Tibial artery (tissue), 4 donors: ENCODE data around the gene KMT2C.

Experiments
- DNase-seq, 2 donors: peaks; one replicate each; pipeline ENCODE4 v3.0.0-alpha.2; 2019
- H3K27ac ChIP-seq, 2 donors: fragments of 200-600 bp; sonication (generic) in 1 of 2; 1 replicate in 1 of 2; 2 replicates in 1 of 2; pipeline ENCODE4 v1.5.1; 2018 to 2019; ENCODE audit warnings: mild to moderate bottlenecking in 1 of 2
- H3K27me3 ChIP-seq, 2 donors: fragments of 200-600 bp; sonication (generic) in 1 of 2; one replicate each; pipeline versions ENCODE4 v1.5.1 to v1.6.0; 2016 to 2019
- H3K36me3 ChIP-seq, 3 donors: fragments of 200-600 bp; sonication (generic) in 2 of 3; one replicate each; pipeline ENCODE4 v1.5.1; 2016 to 2019; ENCODE audit warnings: mild to moderate bottlenecking in 2 of 3
- H3K4me1 ChIP-seq, 4 donors: fragments of 200-600 bp; sonication (generic) in 2 of 4; 1 replicate in 3 of 4; 2 replicates in 1 of 4; pipeline ENCODE4 v1.5.1; 2016 to 2019
- H3K4me3 ChIP-seq, 2 donors: fragments of 200-600 bp; sonication (generic) in 1 of 2; 1 replicate in 1 of 2; 2 replicates in 1 of 2; pipeline ENCODE4 v1.5.1; 2018 to 2019; ENCODE audit warnings: mild to moderate bottlenecking in 2 of 2
- H3K9me3 ChIP-seq, 3 donors: fragments of 200-600 bp; sonication (generic) in 1 of 3; one replicate each; pipeline ENCODE4 v1.5.1; 2016 to 2019
- CTCF ChIP-seq, 2 experiments: fragments of 200-600 bp in 1 of 2; fragments of 450-650 bp in 1 of 2; IDR thresholded peaks; one replicate each; pipeline ENCODE4 v1.5.1; 2017 to 2019; ENCODE audit warnings: antibody characterized with exemption in 2 of 2, mild to moderate bottlenecking in 1 of 2, moderate library complexity in 1 of 2
- intact Hi-C: fragments of 100-400 bp; cut with DNase I; formaldehyde crosslinking; loops from one replicate; pipeline ENCODE4 v1.15.0; 2023; ENCODE audit warnings: low total_unique reads

The KMT2C gene

GRCh38 chr7:152086513-152086912, 349.3 kb downstream of the KMT2C start:
- Histone ChIP-seq H3K9me3 (peaks cover 0 to 7% (median 0%) of the 10 kb centered on the region in 3 donors), H3K36me3 (no peaks in the 10 kb centered on the region), H3K4me1 (no peaks in the 10 kb centered on the region), H3K27ac (no peak overlapping the region), H3K4me3 (no peak overlapping the region), H3K27me3 (no peaks in the 10 kb centered on the region)
- intact Hi-C loops = no loop called here
- TF ChIP-seq CTCF (IDR thresholded peaks at IDR 0.05) = no peak
- DNase-seq = no peak

DNA sequence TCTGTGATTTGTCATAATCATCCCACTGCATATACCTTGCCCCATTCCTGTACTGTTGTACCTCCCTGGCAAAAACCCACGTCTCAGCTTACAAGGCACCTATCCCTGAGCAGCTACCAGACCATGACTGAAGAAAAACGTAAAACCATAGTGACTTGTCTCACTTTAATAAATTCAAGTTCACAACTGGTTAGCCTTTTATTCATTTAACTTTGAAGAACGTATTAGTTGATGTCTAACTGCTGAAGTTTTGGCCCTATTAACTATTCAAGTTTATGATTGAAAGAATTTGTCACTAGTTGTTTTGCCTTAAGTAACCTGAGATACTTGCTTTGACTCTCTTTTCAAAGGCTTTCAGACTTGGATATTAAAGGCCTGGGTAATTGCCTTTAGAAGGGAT, 350.7 kb downstream of the KMT2C start:
- peaks cover 0 to 7% (median 0%) of the 10 kb centered on the region in 3 donors for H3K9me3 ChIP-seq
- H3K27me3 ChIP-seq = no peaks in the 10 kb centered on the region
- no peaks in the 10 kb centered on the region for H3K4me1 ChIP-seq
- H3K36me3 ChIP-seq = no peaks in the 10 kb centered on the region
- H3K27ac ChIP-seq = no peak overlapping the region
- no peak for TF ChIP-seq CTCF (IDR thresholded peaks at IDR 0.05)
- intact Hi-C loops = no loop called here
- no peak for DNase-seq
- H3K4me3 ChIP-seq = no peak overlapping the region
